C4-2B (cell line): Measurements from ENCODE around the gene FMR1NB.

Source experiments
- H3K27ac ChIP-seq: fragments of 450-650 bp; 2 replicates; pipeline ENCODE4 v1.5.1; 2017
- ZFX ChIP-seq: fragments of 450-650 bp; IDR thresholded peaks from 2 replicates; pipeline ENCODE4 v1.6.1; 2017
- TF ChIP-seq, protein P1 (sequence below): fragments of 450-650 bp; conservative IDR thresholded peaks from 2 replicates; pipeline ENCODE4 v1.5.1; 2017; ENCODE audit warnings: mild to moderate bottlenecking

FMR1NB gene

GRCh38 chrX:148069759-148070503, 88.8 kb downstream of the FMR1NB start:
- TF ChIP-seq, protein P1, sequence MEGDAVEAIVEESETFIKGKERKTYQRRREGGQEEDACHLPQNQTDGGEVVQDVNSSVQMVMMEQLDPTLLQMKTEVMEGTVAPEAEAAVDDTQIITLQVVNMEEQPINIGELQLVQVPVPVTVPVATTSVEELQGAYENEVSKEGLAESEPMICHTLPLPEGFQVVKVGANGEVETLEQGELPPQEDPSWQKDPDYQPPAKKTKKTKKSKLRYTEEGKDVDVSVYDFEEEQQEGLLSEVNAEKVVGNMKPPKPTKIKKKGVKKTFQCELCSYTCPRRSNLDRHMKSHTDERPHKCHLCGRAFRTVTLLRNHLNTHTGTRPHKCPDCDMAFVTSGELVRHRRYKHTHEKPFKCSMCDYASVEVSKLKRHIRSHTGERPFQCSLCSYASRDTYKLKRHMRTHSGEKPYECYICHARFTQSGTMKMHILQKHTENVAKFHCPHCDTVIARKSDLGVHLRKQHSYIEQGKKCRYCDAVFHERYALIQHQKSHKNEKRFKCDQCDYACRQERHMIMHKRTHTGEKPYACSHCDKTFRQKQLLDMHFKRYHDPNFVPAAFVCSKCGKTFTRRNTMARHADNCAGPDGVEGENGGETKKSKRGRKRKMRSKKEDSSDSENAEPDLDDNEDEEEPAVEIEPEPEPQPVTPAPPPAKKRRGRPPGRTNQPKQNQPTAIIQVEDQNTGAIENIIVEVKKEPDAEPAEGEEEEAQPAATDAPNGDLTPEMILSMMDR: no peak
- no peak for TF ChIP-seq ZFX
- no peak overlapping the region for H3K27ac ChIP-seq

DNA sequence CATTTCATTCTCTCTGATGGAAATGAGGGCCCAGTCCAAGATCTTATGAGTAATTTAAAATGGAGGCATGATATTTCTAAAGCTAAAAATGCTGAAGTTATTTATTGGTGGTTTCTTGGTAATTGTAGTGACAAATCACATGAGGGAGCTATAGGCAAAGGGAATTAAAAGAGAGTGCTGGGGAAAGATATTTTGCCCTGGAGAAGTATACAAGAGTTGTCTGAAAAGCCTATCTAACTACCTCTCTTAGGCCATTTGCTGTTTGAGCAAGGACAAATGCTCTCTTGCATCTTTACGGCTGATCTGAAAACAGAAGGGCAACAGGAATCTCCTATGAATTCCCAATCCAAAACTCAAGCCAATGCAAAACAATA, 89.4 kb downstream of the FMR1NB start:
- TF ChIP-seq, protein P1: no peak
- TF ChIP-seq ZFX: no peak
- H3K27ac ChIP-seq: no peak overlapping the region
